Epithelial cell of esophagus (primary cell): ENCODE results near the gene CDH13.
A peak's percentile ranks its signal among the peaks of the same experiment; 100 is the strongest.

Experiments used
- DNase-seq: peaks from one replicate; pipeline ENCODE4 v3.0.0; 2010; ENCODE audit warnings: low read depth
- H3K4me3 ChIP-seq: 2 replicates; pipeline ENCODE4 v1.5.1; 2011; ENCODE audit warnings: mild to moderate bottlenecking, low read length, control low read depth
- TF ChIP-seq, protein P1 (sequence below): IDR thresholded peaks from 2 replicates; pipeline ENCODE4 v1.5.1; 2011; ENCODE audit warnings: low read depth, mild to moderate bottlenecking, low read length, control low read depth, inconsistent platforms; ENCODE audit not compliant: insufficient read depth; ENCODE audit errors: missing control alignments

Gene CDH13

DNA sequence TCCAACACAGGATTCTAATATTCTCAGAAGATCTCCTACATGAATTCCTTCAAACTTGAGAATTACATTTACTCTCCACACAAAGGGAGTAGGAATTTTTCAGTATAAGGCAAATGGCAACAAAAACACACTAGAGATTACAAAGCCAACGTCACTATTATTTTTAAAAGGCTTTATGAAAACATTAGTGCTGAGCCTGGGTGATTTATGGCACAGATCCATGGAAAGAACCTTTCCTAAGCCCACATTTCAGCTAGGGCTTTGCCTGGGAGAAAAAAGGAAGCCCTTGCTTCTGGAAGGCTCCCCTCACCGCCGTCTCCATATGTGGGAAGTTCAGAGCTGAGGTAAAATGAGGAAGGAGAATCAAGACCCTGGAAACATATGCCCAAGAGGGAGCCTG lies 681.6 kb downstream of the CDH13 start:
- no peak for DNase-seq
- TF ChIP-seq, protein P1, sequence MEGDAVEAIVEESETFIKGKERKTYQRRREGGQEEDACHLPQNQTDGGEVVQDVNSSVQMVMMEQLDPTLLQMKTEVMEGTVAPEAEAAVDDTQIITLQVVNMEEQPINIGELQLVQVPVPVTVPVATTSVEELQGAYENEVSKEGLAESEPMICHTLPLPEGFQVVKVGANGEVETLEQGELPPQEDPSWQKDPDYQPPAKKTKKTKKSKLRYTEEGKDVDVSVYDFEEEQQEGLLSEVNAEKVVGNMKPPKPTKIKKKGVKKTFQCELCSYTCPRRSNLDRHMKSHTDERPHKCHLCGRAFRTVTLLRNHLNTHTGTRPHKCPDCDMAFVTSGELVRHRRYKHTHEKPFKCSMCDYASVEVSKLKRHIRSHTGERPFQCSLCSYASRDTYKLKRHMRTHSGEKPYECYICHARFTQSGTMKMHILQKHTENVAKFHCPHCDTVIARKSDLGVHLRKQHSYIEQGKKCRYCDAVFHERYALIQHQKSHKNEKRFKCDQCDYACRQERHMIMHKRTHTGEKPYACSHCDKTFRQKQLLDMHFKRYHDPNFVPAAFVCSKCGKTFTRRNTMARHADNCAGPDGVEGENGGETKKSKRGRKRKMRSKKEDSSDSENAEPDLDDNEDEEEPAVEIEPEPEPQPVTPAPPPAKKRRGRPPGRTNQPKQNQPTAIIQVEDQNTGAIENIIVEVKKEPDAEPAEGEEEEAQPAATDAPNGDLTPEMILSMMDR, result no peak
- no peak overlapping the region for H3K4me3 ChIP-seq

DNA sequence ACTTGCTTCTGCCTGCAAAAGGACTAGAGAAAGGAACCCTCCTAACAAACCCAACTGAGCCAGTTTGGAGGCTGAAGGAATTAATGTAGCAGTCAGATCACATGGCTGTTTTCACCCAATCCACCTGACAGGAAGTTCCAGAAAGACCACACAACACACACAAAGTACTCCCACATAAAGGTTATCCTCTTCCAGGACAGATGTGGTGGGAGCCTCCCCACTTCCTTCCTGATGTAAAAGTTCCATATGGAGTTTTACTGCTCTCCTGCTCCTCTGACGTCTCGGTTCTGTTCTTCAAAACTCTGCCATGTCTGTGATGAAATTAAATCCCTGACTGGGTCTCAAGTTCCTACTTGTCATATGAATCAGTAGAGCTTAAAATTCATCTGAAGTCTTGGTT lies 684.0 kb downstream of the CDH13 start:
- no peak for DNase-seq
- H3K4me3 ChIP-seq, result no peak overlapping the region
- TF ChIP-seq, protein P1, result no peak

DNA sequence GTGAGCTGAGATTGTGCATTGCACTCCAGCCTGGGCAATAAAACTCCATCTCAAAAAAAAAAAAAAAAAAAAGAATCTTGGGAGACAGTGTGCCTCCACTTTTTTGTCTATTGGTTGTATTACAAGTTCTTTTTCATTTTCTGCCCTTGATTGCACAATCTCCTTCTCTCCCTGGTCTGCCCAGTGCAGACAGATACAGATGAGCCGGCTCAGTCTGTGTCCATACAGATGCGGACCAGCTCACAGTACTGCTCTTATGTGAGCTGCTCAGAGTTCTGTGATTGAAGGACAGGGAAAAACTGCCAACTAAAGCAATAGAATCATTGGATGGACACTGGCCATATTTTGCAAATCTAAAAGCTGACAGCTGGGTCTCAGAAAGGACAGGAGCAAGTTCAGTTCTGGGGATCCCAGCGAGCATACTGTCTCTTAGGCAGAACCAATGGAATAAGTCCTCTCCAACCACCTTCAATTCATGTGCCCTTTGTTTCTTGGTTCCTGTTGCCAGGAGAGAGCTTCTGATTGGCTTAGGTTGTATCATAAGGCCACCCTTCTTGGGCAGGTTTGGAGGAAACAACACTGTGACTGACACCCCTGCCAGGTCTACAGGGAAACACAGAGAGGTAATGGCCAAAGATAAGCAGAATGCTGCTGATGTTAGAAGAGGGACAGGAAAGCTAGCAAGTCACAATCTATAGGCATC lies 685.4 kb downstream of the CDH13 start:
- H3K4me3 ChIP-seq, result no peak overlapping the region
- no peak for DNase-seq
- TF ChIP-seq, protein P1, result no peak

DNA sequence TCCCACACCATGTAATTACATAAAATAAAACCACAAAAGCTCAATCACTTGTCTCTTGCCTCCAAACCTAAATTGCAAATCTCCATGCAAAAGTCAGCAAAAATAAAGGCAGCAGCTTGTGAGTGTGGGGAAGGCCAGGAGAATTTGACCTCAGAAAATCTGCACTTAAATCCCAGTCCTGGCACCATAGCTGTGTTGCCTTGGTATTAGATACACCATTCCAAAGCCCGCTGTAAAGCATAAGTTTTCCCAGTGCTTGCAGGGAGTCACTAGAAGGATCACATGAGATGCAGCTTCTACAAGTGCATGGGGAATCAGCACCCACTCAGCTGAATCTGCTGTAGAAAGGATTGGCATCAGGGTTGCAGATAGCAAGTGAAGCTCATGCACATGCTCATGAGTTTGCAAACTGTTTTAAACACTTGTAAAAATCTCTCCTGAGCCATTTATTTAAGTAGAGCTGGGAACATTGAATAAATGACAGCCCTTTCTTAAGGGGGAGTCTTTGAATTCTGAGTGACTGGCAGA lies 686.0 kb downstream of the CDH13 start:
- TF ChIP-seq, protein P1, result no peak
- no peak for DNase-seq
- no peak overlapping the region for H3K4me3 ChIP-seq

DNA sequence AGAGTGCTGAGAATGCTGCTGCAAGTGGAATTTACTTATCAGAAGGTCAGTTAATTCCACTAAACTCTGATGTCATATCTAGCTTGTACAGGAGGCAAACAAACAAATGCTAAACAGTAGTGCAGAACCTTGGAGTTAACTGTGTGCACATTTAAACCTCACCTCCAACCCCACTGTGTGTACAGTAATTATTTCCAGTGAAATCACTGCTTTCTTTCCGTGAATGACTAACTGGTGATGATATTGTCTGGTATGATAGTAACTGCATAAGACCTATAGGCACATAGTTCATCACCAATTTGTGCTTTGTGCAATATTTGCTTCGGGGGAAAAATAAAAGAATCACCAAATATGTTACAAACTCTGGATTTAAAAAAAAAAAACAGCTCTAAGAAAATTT lies 688.5 kb downstream of the CDH13 start:
- H3K4me3 ChIP-seq, result no peak overlapping the region
- peak; percentile 45 for DNase-seq
- TF ChIP-seq, protein P1, result no peak

DNA sequence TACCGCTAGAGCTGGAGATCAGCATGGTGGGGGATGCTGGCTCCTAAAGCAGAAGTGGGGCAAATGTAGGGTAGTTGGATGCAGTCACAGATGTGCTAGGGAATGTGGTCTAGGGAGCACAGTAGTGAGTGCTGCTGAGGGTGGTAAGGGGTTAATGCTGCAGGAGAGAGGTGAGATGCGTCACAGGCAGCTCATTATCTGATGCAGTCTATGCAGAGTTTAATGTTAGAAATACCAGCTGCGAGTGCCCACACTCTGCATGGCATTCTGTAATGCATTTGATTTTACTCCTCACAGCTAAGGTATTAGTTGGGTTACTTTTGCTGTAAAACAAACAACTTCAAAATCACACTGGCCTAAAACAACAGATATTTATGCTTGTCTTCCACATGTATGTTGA lies 689.7 kb downstream of the CDH13 start:
- DNase-seq, result no peak
- H3K4me3 ChIP-seq, result no peak overlapping the region
- TF ChIP-seq, protein P1, result no peak

DNA sequence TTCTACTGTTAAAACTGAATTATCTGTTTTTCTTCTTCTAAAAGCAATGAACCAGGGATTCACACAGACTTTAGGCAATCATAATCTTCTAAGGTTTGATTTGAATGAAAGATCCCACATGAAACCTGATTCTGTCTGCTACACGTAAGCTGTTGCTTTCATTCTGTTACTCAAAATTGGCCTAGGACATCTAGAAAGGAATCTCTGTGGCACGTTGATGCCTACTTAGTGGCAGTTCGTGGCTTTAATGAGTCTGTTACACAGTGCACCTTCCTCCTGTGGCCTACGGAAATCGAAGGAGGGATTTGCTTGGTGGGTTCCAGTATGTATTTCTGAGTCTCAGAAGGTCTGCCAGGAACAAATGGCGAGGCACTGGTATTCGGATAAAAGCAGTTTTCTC lies 691.6 kb downstream of the CDH13 start:
- H3K4me3 ChIP-seq, result no peak overlapping the region
- TF ChIP-seq, protein P1, result no peak
- DNase-seq, result no peak
